HEK293 (cell line): ENCODE measurements around the gene EIPR1.

Experiments used
- CTCF ChIA-PET: fragments of 350-600 bp; formaldehyde crosslinking; extraction: SDS; loops from one replicate; lab custom pipeline; 2021; ENCODE audit warnings: antibody characterized with exemption; lab: Yijun Ruan, JAX
- POLR2A ChIA-PET: fragments of 300-600 bp; formaldehyde crosslinking; extraction: SDS; loops from one replicate; lab custom pipeline; 2020; ENCODE audit warnings: antibody characterized with exemption, inconsistent platforms; lab: Yijun Ruan, JAX
- H3K27ac ChIP-seq: fragments of 200-500 bp; sonication (Bioruptor generic); 2 replicates; pipeline ENCODE4 v1.5.1; 2014; ENCODE audit warnings: low read depth, low read length, control low read depth, inconsistent platforms; ENCODE audit errors: extremely low read depth
- H3K36me3 ChIP-seq, 2 experiments: fragments of 200-500 bp in 1 of 2; sonication (Bioruptor generic) in 1 of 2; 1 replicate in 1 of 2; 2 replicates in 1 of 2; pipeline ENCODE4 v1.5.1; 2014 to 2017; ENCODE audit warnings: inconsistent platforms in 2 of 2, low read length in 2 of 2; ENCODE audit not compliant: control insufficient read depth in 2 of 2, insufficient read depth in 1 of 2
- H3K4me1 ChIP-seq: fragments of 200-500 bp; sonication (Bioruptor generic); 2 replicates; pipeline ENCODE4 v1.5.1; 2014; ENCODE audit warnings: mild to moderate bottlenecking, low read length, inconsistent platforms; ENCODE audit not compliant: control insufficient read depth, insufficient read depth
- H3K4me3 ChIP-seq: 2 replicates; pipeline ENCODE4 v1.5.1; 2011; ENCODE audit warnings: low read depth, mild to moderate bottlenecking, control low read depth, low read length, moderate library complexity
- H3K9me3 ChIP-seq: fragments of 200-500 bp; sonication (Bioruptor generic); 2 replicates; pipeline ENCODE4 v1.5.1; 2014; ENCODE audit warnings: low read depth, low read length, inconsistent platforms; ENCODE audit not compliant: control insufficient read depth, insufficient read depth
- GLI2 ChIP-seq: fragments of 450-650 bp; formaldehyde crosslinking; IDR thresholded peaks from 2 replicates; pipeline ENCODE4; 2017; ENCODE audit warnings: missing biosample characterization, missing genetic modification characterization, low read depth, borderline replicate concordance
- PRDM4 ChIP-seq: fragments of 450-650 bp; formaldehyde crosslinking; IDR thresholded peaks from 2 replicates; pipeline ENCODE4 v1.5.1; 2017; ENCODE audit warnings: missing biosample characterization, missing genetic modification characterization
- REPIN1 ChIP-seq: fragments of 450-650 bp; formaldehyde crosslinking; IDR thresholded peaks from 2 replicates; pipeline ENCODE4 v1.5.1; 2017; ENCODE audit warnings: missing biosample characterization, missing genetic modification characterization, low read depth
- TRIM28 ChIP-seq: IDR thresholded peaks from 2 replicates; pipeline ENCODE4 v1.6.1; 2011; ENCODE audit warnings: low read length, control low read depth, borderline replicate concordance
- WT1 ChIP-seq: fragments of 450-650 bp; formaldehyde crosslinking; IDR thresholded peaks from 2 replicates; pipeline ENCODE4 v1.5.1; 2016; ENCODE audit warnings: missing biosample characterization, missing genetic modification characterization
- YY2 ChIP-seq: fragments of 450-650 bp; formaldehyde crosslinking; IDR thresholded peaks from 2 replicates; pipeline ENCODE4 v1.5.1; 2016; ENCODE audit warnings: missing biosample characterization, missing genetic modification characterization
- ZBTB1 ChIP-seq: fragments of 450-650 bp; formaldehyde crosslinking; IDR thresholded peaks from 2 replicates; pipeline ENCODE4 v1.5.1; 2016; ENCODE audit warnings: missing biosample characterization, missing genetic modification characterization
- ZBTB10 ChIP-seq: fragments of 450-650 bp; formaldehyde crosslinking; IDR thresholded peaks from 2 replicates; pipeline ENCODE4 v1.5.1; 2016; ENCODE audit warnings: missing biosample characterization, missing genetic modification characterization
- ZBTB20 ChIP-seq: fragments of 450-650 bp; formaldehyde crosslinking; IDR thresholded peaks from 2 replicates; pipeline ENCODE4 v1.5.1; 2016; ENCODE audit warnings: missing biosample characterization, missing genetic modification characterization
- ZBTB26 ChIP-seq: fragments of 450-650 bp; formaldehyde crosslinking; optimal IDR thresholded peaks from 2 replicates; pipeline ENCODE3; 2016; ENCODE audit warnings: missing biosample characterization, mild to moderate bottlenecking, missing genetic modification characterization
- ZBTB6 ChIP-seq: fragments of 450-650 bp; formaldehyde crosslinking; IDR thresholded peaks from 2 replicates; pipeline ENCODE4 v1.5.1; 2017; ENCODE audit warnings: missing biosample characterization, missing genetic modification characterization
- ZFP3 ChIP-seq: fragments of 450-650 bp; formaldehyde crosslinking; IDR thresholded peaks from 2 replicates; pipeline ENCODE4 v1.5.1; 2016; ENCODE audit warnings: low read depth, missing biosample characterization, missing genetic modification characterization
- ZNF157 ChIP-seq: fragments of 450-650 bp; formaldehyde crosslinking; IDR thresholded peaks from 2 replicates; pipeline ENCODE4 v1.5.1; 2016; ENCODE audit warnings: missing biosample characterization, missing genetic modification characterization
- ZNF174 ChIP-seq: fragments of 450-650 bp; formaldehyde crosslinking; IDR thresholded peaks from 2 replicates; pipeline ENCODE4 v1.5.0; 2017; ENCODE audit warnings: missing biosample characterization, mild to moderate bottlenecking, missing genetic modification characterization
- ZNF2 ChIP-seq: fragments of 450-650 bp; formaldehyde crosslinking; IDR thresholded peaks from 2 replicates; pipeline ENCODE4 v1.5.1; 2016; ENCODE audit warnings: missing biosample characterization, missing genetic modification characterization
- ZNF248 ChIP-seq: fragments of 450-650 bp; formaldehyde crosslinking; IDR thresholded peaks from 2 replicates; pipeline ENCODE4 v1.5.1; 2017; ENCODE audit warnings: missing biosample characterization, missing genetic modification characterization
- ZNF37A ChIP-seq: fragments of 450-650 bp; IDR thresholded peaks from 2 replicates; pipeline ENCODE4 v1.5.1; 2018; ENCODE audit warnings: missing biosample characterization, missing genetic modification characterization
- ZNF596 ChIP-seq: fragments of 450-650 bp; IDR thresholded peaks from 2 replicates; pipeline ENCODE4 v1.5.0; 2018; ENCODE audit warnings: missing biosample characterization, mild to moderate bottlenecking, missing genetic modification characterization, moderate library complexity
- ZNF621 ChIP-seq: fragments of 450-650 bp; formaldehyde crosslinking; IDR thresholded peaks from 2 replicates; pipeline ENCODE4 v1.5.1; 2017; ENCODE audit warnings: missing biosample characterization, missing genetic modification characterization
- ZSCAN18 ChIP-seq: fragments of 450-650 bp; formaldehyde crosslinking; IDR thresholded peaks from 2 replicates; pipeline ENCODE4 v1.5.1; 2016; ENCODE audit warnings: missing biosample characterization, missing genetic modification characterization

Gene EIPR1

GRCh38 chr2:3146772-3147650, 230.6 kb downstream of the EIPR1 start:
- Histone ChIP-seq H3K4me1 (no peaks in the 10 kb centered on the region), H3K27ac (no peak overlapping the region), H3K9me3 (no peaks in the 10 kb centered on the region), H3K36me3 (no peaks in the 10 kb centered on the region), H3K4me3 (no peak overlapping the region)
- TF ChIP-seq ZNF248 (tag by site-specific recombination), result no peak
- no peak for TF ChIP-seq ZNF621
- TF ChIP-seq ZBTB1 (tag by site-specific recombination), result no peak
- TF ChIP-seq GLI2 (tag by site-specific recombination), result no peak
- no peak for TF ChIP-seq ZNF2 (tag by site-specific recombination)
- no peak for TF ChIP-seq WT1
- TF ChIP-seq ZBTB10 (tag by site-specific recombination), result no peak
- no peak for TF ChIP-seq ZNF596
- TF ChIP-seq PRDM4, result no peak
- no peak for TF ChIP-seq ZBTB26 (tag by site-specific recombination)
- TF ChIP-seq ZSCAN18 (tag by site-specific recombination), result no peak
- no peak for TF ChIP-seq ZNF37A (tag by site-specific recombination)
- TF ChIP-seq TRIM28, result no peak
- TF ChIP-seq ZNF174, result no peak
- no peak for TF ChIP-seq YY2 (tag by site-specific recombination)
- no peak for TF ChIP-seq REPIN1
- TF ChIP-seq ZBTB6 (tag by site-specific recombination), result no peak
- no peak for TF ChIP-seq ZFP3 (tag by site-specific recombination)
- TF ChIP-seq ZNF157 (tag by site-specific recombination), result no peak
- no peak for TF ChIP-seq ZBTB20 (tag by site-specific recombination)
- ChIA-PET CTCF (no interaction called here), POLR2A (interaction anchor here (0.5 kb wide), 1 partner anchor 21 kb away, joined by 5 read pairs; no protein-coding TSS in a partner anchor)
